Fibroblast of gingiva (primary cell): ENCODE data around the gene ADAMTS2.
"Not testable (repeated sequence)": the region's sequence is repeated elsewhere in the genome, so short reads cannot be mapped to it uniquely, and the experiment has no call there.

Source experiments
- DNase-seq: peaks from one replicate; pipeline ENCODE4 v3.0.0-alpha.2; 2011; ENCODE audit warnings: low read depth

Gene ADAMTS2

DNA sequence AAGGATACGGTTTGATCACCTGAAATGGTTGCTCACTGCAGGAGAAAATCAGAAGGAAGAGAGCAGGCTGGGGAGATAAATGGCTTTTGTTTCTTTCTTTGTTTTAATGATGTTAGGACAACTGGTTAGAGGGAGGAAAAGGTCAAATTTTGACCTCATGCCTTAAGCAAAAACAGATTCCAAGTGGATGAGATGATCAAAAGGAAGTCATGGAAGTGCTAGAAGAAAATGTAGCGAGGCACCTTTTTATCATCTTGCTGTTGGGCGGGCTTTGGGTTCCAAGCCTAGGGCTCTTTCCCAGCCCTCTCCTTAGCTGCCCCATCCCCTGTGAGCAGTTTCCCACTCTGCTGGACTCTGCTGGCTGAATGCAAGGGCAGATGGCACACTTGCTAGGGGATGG is 127.9 kb downstream of the ADAMTS2 start:
- peak; percentile 19 for DNase-seq

DNA sequence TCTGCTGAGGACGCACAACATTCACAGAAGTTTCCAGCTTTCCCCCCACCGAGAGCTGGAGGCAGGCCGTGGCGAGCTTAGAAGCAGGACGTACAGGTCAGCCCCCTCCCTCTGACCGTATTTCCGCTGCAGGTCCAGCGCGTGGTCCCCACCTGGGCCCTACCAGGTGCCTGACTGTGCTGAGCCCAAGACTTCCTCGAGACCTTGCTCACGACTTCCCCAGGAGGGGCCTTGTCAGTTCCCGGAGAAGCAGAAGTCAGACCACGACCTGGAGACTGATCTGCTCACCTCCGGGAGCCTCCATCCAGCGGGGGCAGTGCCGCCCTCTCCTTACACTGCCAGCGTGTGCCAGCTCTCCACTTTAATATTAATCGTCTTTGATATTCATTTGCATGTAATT is 128.9 kb downstream of the ADAMTS2 start:
- not testable (repeated sequence) for DNase-seq

GRCh38 chr5:179215576-179215975 is 129.7 kb downstream of the ADAMTS2 start:
- no peak for DNase-seq

GRCh38 chr5:179214678-179215077 is 130.6 kb downstream of the ADAMTS2 start:
- no peak for DNase-seq

DNA sequence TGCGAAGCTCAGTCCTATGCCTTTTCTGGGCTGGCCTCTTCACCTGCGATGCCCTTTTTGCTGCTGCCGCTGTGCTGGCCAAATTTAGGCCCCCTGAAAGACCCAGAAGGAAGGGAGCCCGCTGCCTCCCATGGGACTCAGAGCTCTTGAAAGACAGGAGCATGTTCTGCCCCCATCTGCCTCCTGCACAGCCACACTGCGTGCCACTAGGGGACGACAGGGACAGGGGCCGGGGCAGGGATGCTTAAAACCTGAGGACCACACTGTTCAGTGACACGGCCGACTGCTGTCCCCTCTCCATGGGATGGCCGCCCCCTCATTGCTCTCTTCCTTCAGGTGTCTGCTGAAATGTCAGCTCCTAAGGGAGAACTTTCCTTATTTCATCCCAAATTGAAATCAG is 132.4 kb downstream of the ADAMTS2 start:
- no peak for DNase-seq

GRCh38 chr5:179211631-179212030 is 133.6 kb downstream of the ADAMTS2 start:
- no peak for DNase-seq

DNA sequence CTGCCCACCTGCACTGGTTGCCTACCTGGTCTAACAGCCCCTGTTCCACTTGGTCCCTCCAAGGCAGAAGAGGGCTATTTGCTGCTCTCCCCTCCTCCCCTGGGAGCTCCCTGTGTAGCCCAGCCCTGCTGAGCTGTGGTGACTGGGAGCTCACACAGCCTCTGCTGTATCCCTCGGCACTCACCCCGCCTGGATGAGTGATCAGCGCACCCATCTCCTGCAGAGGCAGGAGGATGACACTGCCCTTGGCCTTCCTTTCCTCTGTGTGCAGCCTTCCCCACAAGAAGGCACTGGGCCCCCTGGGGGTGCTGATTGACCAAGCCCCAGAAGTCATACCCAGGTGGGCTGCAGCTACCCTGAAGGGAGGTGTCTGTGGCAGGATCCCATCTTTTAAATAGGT is 134.2 kb downstream of the ADAMTS2 start:
- DNase-seq, result no peak

- DNase-seq, result no peak
Measured at GRCh38 chr5:179210478-179210877, 134.8 kb downstream of the ADAMTS2 start.

DNA sequence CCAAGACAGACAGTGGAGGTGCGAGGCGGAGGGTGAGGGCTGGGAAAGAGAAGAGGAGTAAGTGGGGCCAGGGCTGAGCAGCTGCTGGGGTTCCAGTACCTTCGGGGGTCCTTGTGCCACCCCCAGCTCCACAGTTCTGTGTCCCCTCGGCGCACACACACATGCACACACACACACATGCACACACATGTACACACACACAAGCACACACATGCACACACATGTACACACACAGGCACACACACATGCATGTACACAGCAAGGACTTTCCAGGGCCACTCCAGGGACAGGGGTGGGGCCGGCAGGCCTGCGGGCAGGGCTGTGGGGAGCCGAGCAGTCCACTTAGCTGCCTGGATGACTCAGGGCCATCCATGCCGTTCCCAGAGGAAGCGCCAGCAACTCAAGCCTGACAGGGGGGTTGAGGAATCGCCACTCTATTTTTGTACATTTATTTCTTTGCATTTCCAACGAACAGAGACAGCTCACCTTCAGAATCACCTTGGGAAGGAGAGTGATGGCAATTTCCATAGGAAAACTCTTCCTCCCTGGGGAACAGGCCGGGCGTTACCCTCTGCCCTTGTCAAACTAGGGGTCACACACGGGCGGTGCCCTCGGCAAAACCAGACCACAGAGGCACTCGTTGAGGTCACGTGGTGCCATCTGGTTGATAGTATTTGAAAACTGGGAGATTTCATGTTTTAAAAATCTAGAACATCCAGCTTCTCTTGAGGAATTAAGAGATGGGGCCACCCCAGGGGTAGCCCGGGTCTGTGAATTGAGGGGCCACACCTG is 135.7 kb downstream of the ADAMTS2 start:
- peak; percentile 64 for DNase-seq

DNA sequence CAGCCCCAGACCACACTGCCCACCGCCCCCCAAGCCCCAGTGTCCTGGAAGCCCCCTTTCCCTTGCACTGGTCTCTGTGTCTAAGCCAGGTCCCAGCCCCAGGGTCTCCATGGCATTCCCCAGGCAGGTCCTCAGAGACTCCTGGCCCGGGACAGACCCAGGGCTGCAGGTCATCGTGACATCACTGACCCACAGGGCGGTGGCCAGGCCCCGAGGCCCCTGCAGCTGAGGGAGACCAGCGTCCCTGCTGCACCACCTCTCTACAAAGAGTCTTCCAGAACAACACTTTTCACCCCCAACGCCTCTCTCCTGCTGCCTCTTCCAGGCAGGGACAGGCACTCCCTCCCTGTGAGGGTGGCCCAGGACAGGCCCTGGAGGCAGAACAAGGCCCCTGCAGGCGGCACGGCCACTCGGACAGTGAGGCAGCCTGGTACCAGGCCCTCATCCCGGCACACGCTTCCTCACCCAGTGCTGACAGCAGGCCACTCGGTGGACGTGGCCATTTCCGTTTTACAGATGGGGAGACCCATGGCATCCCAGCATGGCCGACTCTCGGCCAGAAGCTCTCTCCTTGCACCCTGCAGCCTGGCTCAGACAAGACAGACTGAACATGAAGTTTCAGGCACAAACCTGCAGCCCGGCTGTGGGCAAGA is 136.4 kb downstream of the ADAMTS2 start:
- DNase-seq, result no peak

- no peak for DNase-seq
Measured at GRCh38 chr5:179207920-179208705, 137.1 kb downstream of the ADAMTS2 start.

GRCh38 chr5:179207470-179207869 is 137.8 kb downstream of the ADAMTS2 start:
- no peak for DNase-seq

- no peak for DNase-seq
Measured at GRCh38 chr5:179206366-179206765, 138.9 kb downstream of the ADAMTS2 start.

DNA sequence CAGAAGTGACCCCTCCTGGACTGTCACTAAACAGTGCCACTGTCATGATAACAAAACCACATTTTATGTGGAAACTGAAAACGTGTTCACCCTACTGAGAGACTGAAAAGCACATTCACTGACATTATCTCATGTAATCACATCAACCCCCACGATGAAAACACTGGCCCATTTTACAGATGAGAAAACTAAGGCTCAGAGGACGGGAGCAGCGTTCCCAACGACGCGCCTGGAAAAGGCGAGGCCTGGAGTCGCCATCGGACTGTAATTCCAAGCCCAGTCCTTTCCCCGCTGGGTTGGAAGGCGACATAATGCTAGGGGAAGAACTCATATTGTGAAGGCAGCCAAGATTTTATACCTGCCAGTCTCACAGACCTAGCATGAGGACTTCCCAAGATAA is 140.0 kb downstream of the ADAMTS2 start:
- DNase-seq, result no peak

DNA sequence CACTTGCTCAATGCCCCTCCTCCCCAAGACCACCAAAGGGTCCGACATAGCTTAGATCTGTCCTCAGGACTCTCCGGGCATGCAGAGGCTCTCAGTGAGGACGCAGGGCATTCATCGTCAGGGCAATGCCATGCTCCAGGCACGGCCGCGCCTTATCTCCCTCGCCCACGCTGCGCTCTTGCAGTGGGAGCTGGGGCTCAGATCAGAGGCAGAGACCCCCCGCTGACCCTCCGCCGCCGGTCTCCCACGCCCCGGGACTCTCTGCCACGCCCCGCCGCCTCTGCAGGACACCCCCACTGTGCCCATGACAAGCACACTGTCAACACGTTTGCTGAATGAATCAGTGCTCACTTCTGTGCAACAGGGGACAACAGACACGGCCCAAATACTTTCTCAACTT is 140.7 kb downstream of the ADAMTS2 start:
- DNase-seq, result no peak

DNA sequence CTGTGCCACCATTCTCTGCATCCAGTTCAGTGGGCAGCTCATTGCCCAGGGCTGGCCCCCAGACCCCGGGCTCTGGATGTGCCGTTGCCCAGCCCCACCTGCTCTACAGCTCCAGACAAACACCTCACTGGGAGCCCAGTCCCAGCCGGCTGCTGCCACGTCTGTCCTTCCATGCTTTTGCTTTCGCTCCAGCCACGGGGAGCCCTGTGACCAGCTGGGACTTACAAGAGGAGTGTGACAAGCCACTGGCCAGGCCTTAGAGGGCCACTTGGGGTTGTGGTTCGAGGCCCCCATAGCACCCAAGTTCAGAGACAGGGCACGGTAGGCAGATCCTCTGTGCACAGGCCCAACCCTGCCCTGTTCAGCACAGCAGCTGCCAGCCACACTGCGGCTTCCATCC is 142.0 kb downstream of the ADAMTS2 start:
- no peak for DNase-seq

DNA sequence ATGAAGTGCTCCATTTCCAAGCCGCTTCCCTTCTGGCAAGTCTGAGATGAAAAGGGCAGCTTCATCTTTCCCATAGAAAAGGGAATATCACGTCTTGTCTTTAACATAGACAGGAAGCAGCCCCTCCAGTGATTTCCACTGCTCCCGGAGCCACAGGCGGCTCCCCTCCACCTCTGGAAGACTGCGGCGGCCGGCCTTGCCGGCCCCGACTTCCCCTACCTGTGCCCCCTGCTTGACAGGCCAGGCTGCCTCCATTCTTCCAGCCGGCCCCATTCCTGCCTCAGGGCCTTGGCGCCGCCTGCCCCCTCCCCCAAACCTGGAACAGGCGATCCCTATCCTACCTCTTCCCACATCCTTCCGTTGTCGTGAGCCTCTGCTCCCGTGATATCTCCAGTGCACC is 143.3 kb downstream of the ADAMTS2 start:
- DNase-seq, result no peak

GRCh38 chr5:179199246-179199645 is 146.0 kb downstream of the ADAMTS2 start:
- no peak for DNase-seq

DNA sequence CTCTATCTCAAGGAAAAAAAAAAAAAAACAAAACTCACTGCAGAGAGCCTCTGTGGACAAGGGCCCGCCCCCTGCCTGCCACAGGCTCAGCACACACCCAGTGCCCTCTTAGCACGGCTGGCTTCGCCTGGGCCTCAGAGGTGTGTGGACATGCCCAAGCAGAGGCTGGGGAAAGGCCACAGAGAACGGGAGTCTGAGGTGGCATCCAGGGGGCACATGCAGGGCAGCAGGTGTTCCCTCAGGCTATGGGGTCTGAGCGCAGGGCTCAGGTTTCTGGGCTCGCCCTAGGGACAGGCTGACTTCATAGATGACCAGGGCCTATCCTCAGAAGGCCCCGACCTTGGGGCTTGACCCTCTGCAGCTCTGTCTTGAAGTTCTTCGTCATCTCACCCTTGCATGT is 146.4 kb downstream of the ADAMTS2 start:
- DNase-seq, result no peak

DNA sequence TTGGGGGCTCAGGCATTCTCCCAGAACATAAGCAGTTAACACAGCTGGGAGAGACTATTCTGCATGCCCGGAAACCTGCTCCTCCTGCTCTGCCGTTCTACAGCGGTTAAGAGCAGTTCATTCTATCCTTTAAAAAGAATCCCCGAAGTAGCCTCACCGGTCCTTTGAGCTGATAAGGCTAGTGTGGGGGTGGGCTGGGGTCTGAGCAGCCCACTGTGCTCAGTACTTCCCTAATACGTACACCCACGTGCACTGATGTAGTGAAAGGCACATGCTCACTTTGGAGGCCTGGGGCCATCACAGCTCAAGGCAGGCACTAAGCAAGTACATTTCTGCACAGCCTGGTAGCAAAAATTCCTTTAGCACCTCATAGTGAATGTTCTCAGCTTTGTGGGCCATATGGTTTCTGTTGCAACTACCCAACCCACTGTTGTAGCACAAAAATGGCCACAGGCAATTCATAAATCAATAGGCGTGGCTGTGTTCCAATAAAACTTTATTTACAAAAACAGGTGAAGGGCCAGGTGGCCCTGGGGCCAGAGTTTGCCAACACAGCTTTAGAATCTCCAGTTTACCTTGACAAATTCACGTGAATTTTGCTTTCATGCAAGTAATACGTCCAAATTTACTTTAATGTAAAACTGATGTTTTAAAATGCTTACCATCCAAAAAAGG is 148.7 kb downstream of the ADAMTS2 start:
- DNase-seq, result no peak

- DNase-seq, result peak; percentile 42
Measured at GRCh38 chr5:179195561-179196404, 149.5 kb downstream of the ADAMTS2 start.
